LNCAP (cell line): Measurements from ENCODE around the gene RFX2.

Experiments
- CTCF ChIP-seq: fragments of 450-650 bp; IDR thresholded peaks from 2 replicates; pipeline ENCODE4 v1.5.1; 2017; ENCODE audit warnings: mild to moderate bottlenecking

Gene RFX2

GRCh38 chr19:6005321-6006069, 104.8 kb downstream of the RFX2 start:
- TF ChIP-seq CTCF: no peak

DNA sequence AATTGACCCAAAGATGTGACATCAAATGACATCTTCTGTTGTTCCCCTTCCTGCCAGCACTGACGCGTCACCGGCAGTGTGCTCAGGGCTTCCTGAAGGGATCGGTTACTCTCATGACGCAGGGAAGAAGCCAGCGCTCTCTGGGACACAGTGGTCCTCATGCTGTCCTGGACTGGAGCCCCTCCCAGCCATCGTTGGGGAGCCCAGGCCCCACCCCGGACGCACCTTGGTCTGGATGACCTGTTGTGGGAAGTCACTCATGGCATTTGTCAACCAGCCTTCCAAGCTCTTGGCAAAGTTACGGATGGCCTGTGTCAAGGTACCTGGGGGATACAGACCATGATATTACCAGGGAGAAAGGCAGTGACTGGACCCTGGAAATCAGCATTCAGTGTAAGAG, 106.3 kb downstream of the RFX2 start:
- no peak for TF ChIP-seq CTCF

GRCh38 chr19:6002591-6002990, 107.7 kb downstream of the RFX2 start:
- no peak for TF ChIP-seq CTCF

- TF ChIP-seq CTCF: no peak
These were observed 110.0 kb downstream of the RFX2 start for GRCh38 chr19:6000228-6000847.

DNA sequence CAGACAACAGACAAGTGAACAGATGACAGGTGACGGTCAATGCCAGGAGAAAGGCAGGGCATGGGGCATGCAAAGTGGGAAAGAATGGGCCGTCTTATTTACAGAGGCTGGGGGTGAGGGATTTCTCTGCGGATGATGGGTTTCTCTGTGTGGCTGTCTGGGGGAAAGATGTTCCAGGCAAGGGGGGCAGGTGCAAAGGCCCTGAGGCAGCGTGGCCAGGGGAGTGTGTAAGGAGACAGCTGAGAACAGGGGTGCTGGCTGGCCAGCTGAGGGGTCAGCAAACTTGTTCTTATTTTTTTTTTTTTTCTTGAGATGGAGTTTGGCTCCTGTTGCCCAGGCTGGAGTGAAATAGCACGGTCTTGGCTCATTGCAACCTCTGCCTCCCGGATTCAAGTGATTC, 110.6 kb downstream of the RFX2 start:
- TF ChIP-seq CTCF: no peak

GRCh38 chr19:5997371-5997770, 112.9 kb downstream of the RFX2 start:
- no peak for TF ChIP-seq CTCF

GRCh38 chr19:5996623-5997320, 113.5 kb downstream of the RFX2 start:
- TF ChIP-seq CTCF: no peak
